Measurements from ENCODE around the gene VRK3. TPM values are rescaled to one million over a fixed set of nuclear protein-coding genes. Genes with fewer than 3 reads are reported as not detected.

The VRK3 gene
- total RNA-seq, 1 donor from 2014 or later = 44.6 TPM

- peaks cover 4% of the 10 kb centered on the region for H3K36me3 Mint-ChIP-seq
- no peak overlapping the region for H3K4me3 Mint-ChIP-seq
- DNase-seq (ENCODE audit: extremely low spot score, unreplicated experiment) = peak; percentile 93
- H3K27ac Mint-ChIP-seq = no peak overlapping the region
- no peaks in the 10 kb centered on the region for H3K9me3 Mint-ChIP-seq
- TF ChIP-seq CTCF (conservative IDR thresholded peaks at IDR 0.05) = peak; percentile 99
- no peaks in the 10 kb centered on the region for H3K4me1 Mint-ChIP-seq (ENCODE audit: unreplicated experiment)
- peaks cover 7% of the 10 kb centered on the region for H3K27me3 Mint-ChIP-seq
These were observed 87.3 kb downstream of the VRK3 start for GRCh38 chr19:49937750-49938381.

GRCh38 chr19:49936549-49936948, 88.6 kb downstream of the VRK3 start:
- Mint-ChIP-seq H3K27me3 (peaks cover 4% of the 10 kb centered on the region), H3K9me3 (no peaks in the 10 kb centered on the region), H3K27ac (no peak overlapping the region), H3K4me1 (ENCODE audit: unreplicated experiment) (no peaks in the 10 kb centered on the region), H3K36me3 (peaks cover 4% of the 10 kb centered on the region), H3K4me3 (no peak overlapping the region)
- no peak for DNase-seq (ENCODE audit: extremely low spot score, unreplicated experiment)
- TF ChIP-seq CTCF (conservative IDR thresholded peaks at IDR 0.05) = no peak

- peaks cover 11% of the 10 kb centered on the region for H3K4me1 Mint-ChIP-seq (ENCODE audit: unreplicated experiment)
- peaks cover 13% of the 10 kb centered on the region for H3K36me3 Mint-ChIP-seq
- TF ChIP-seq CTCF (conservative IDR thresholded peaks at IDR 0.05) = no peak
- peaks cover 4% of the 10 kb centered on the region for H3K27me3 Mint-ChIP-seq
- H3K9me3 Mint-ChIP-seq = peaks cover 4% of the 10 kb centered on the region
- H3K27ac Mint-ChIP-seq = no peak overlapping the region
- DNase-seq (ENCODE audit: extremely low spot score, unreplicated experiment) = no peak
- H3K4me3 Mint-ChIP-seq = no peak overlapping the region
These were observed 91.5 kb downstream of the VRK3 start for GRCh38 chr19:49933643-49934042.

- DNase-seq (ENCODE audit: extremely low spot score, unreplicated experiment) = no peak
- Mint-ChIP-seq H3K36me3 (peaks cover 18% of the 10 kb centered on the region), H3K4me3 (no peak overlapping the region), H3K4me1 (ENCODE audit: unreplicated experiment) (peaks cover 13% of the 10 kb centered on the region), H3K27me3 (peaks cover 4% of the 10 kb centered on the region), H3K9me3 (peaks cover 4% of the 10 kb centered on the region), H3K27ac (no peak overlapping the region)
- TF ChIP-seq CTCF (conservative IDR thresholded peaks at IDR 0.05) = no peak
These were observed 92.4 kb downstream of the VRK3 start for GRCh38 chr19:49932731-49933131.

- peaks cover 25% of the 10 kb centered on the region for H3K36me3 Mint-ChIP-seq
- TF ChIP-seq CTCF (conservative IDR thresholded peaks at IDR 0.05) = no peak
These were observed 93.1 kb downstream of the VRK3 start for GRCh38 chr19:49932041-49932451.

More at GRCh38 chr19:49932041-49932451, 93.1 kb downstream of the VRK3 start:
- H3K27me3 Mint-ChIP-seq = peaks cover 4% of the 10 kb centered on the region
- H3K4me1 Mint-ChIP-seq (ENCODE audit: unreplicated experiment) = peaks cover 20% of the 10 kb centered on the region
- no peak for DNase-seq (ENCODE audit: extremely low spot score, unreplicated experiment)
- H3K27ac Mint-ChIP-seq = no peak overlapping the region
- H3K9me3 Mint-ChIP-seq = peaks cover 4% of the 10 kb centered on the region
- peak overlapping the region; percentile 3 for H3K4me3 Mint-ChIP-seq

All from type B pancreatic cell (in vitro differentiated cells).